T-helper 22 cell (primary cell): ENCODE data around the gene RNF214.
"Not testable (repeated sequence)": the region's sequence is repeated elsewhere in the genome, so short reads cannot be mapped to it uniquely, and the experiment has no call there.

Experiments used
- DNase-seq: peaks from one replicate; pipeline ENCODE4 v3.0.0-alpha.2; 2020; ENCODE audit warnings: low read depth

The RNF214 gene

GRCh38 chr11:117197516-117198456 lies 34.7 kb upstream of the RNF214 start:
- no peak for DNase-seq

DNA sequence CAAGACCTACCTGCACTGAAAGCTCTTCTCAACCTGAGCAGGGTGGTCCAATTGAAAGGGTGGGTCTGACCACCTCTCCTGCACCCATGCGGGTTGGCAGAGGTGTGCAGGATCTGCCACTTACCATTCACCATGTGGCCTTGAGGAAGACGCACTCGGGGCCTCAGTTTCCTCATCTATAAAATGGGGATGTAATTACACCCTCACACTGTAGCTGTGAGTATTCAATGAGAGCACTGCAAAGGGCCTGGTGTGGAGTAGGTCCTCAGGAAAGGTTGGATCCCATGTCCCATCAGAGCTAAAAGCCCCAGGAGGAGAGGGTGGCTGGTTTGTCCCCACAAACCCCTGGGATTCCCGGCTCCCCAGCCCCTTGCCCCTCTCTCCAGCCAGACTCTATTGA lies 33.9 kb upstream of the RNF214 start:
- DNase-seq, result no peak

- no peak for DNase-seq
These were observed 33.2 kb upstream of the RNF214 start, which contains the start of gene TAGLN for GRCh38 chr11:117199053-117199915. TSS of gene TAGLN (plus strand) at chr11:117199370. CDS start at chr11:117203014, 3,644 bp downstream.

DNA sequence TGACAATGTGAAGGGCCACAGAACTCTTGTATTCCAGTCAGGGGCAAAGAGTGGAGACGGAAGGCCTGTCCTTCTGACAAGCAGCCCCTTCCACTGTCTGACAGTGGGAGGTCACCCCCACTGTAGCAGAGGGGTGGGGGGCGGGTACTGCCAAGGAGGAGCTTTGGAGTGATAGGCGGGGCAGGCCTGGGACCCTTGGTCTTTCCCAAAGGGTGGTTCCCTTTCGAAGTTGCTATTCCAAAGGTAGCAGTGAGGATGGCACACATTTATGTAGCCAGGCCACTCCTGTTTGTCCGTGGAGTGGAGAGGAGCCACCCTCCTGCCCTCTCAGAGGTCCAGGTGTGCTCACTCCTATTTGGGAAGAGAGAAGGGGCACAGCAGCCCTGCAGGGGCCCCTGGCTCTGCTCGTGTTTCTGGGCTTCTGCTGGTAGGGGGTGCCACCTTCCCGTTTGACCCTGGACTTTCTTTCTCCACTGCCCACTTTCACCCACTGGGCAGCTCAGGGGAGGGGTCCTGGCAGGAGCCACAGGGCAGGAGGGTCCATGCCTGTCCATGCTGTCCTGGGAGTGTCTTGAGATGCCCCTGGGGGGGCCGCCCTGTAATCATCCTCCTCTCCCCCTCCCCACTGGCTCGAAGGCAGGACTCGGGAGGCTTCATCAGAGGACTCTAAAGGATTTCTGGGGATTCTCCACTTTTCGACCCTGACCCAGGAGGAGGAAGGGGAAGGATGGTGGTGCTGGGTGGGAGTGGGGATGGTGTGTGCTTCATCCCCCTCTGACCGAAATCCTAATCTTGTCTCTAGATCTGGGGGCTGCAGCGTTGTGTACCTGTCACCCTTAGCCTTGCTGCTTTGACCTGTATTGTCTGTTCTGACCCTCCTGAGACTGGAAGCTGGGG lies 32.3 kb upstream of the RNF214 start:
- no peak for DNase-seq

- no peak for DNase-seq
These were observed 31.4 kb upstream of the RNF214 start for GRCh38 chr11:117200813-117201657.

DNA sequence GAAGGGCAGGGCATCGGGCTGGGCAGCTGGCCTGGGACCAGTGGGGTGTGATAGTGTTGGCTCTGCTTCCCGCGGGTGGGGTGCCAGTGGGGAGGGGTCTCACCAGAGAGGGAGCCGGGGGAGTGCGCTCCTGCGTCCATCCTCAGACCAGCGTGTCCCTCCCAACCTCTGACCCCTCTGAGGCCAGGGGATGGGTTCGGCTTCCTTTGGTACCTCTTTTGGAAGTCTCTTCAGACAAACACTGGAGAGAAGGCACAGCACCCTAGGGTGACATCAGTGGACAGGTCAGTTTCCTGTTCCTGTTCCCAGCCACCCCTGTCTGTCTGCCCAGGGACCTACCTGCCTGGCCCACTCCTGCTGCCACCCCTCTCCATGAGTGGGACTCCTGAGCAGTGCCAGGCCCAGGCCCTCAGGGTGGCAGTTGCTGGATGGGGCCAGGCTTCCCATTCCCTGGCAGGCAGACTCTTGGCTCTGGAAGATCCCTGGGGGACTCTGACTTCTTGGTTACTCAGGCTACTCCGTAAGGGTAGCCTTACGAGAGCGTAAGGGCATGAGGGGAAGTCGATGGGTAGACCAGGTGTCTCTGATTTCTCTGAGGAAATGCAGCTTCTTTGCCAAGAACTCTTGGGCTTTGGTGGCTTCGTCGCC lies 30.7 kb upstream of the RNF214 start:
- no peak for DNase-seq

DNA sequence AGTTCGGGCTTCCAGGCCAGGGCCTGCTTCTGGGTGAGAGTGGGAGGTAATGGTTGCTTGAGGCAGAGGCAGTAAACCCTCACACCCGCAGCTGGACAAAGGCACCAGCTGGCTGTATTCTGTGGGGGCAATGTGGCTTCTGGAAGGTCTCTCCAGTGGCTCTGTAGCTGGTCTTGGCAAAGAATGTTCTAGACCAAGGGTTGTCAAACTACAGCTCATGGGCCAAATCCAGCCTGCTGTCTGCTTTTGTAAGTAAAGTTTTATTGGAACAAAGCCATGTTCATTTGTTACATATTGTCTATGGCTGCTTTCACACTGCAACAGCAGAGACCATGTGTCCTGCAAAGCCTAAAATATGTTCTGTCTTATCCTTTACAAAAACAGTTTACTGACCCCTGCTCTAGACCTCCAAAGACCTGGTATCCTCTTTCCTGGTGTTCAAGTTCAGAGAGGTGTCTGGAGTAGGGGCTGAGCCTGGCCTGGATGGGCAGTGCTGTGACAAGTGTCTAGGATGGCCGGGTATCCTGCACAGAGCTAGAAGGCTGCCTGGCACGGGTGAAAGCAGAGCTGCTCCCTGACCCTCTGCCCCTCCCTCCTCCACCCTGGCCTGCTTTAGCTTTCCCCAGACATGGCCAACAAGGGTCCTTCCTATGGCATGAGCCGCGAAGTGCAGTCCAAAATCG lies 29.9 kb upstream of the RNF214 start:
- DNase-seq, result no peak

- DNase-seq, result no peak
These were observed 29.4 kb upstream of the RNF214 start for GRCh38 chr11:117203069-117203407.

- no peak for DNase-seq
These were observed 28.0 kb upstream of the RNF214 start for GRCh38 chr11:117204283-117205080.

GRCh38 chr11:117205211-117205818 lies 27.2 kb upstream of the RNF214 start:
- DNase-seq, result no peak

DNA sequence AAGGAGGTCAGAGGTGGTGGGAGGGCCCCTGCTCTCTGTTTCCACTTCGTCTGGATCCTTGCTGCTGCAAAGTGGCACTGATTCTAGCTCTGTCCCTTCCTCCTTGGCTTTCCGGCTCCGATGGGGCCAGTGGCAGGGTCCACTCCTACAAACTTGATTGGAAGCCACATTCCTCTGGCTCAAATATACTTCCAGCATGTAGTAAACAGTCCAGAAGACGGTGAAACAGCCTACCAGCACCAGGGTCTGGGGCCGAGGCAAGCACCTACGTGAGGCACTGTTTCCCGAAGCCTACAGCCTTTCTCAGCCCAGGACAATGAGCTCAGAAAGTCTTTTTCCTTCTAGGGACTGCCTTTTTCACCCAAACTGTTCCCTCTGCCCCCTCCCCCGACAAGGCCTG lies 26.4 kb upstream of the RNF214 start:
- DNase-seq, result not testable (repeated sequence)

- DNase-seq, result not testable (repeated sequence)
These were observed 25.6 kb upstream of the RNF214 start for GRCh38 chr11:117206859-117207258.

GRCh38 chr11:117207481-117207880 lies 25.0 kb upstream of the RNF214 start:
- not testable (repeated sequence) for DNase-seq

- not testable (repeated sequence) for DNase-seq
These were observed 23.8 kb upstream of the RNF214 start for GRCh38 chr11:117208710-117209109.

DNA sequence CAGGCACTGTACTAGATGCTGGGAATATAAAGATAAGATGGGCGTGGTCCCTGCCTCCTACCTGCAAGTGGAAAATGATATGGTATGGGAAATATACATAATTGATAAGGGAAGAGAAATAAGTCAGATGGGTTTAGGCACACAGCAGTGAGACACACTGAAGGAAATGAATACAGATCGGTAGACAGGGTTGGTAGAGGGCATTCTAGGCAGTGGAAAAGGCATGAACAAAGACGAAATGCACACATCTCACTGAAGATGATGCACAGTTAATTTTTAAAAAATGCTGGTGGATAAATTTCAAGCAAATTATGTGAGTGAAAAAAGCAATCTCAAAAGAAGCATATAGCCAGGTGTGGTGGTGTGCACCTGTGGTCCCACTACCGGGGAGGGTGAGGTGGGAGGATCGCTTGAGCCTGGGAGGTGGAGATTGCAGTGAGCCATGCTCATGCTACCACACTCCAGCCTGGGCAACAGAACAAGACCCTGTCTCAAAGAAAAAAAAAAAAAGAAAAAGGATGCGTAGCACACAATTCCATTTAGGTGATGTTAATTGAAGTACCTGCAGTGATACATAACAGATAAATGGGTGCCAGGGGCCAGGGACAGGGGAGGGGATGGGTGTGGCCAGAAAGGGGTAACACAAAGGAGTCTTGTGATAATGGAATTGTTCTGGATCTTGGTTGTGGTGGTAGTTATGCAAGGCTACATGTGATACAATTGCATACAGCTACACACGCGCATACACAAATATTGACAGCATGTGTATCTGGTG lies 22.9 kb upstream of the RNF214 start:
- not testable (repeated sequence) for DNase-seq

- DNase-seq, result no peak
These were observed 21.9 kb upstream of the RNF214 start for GRCh38 chr11:117210620-117211019.

DNA sequence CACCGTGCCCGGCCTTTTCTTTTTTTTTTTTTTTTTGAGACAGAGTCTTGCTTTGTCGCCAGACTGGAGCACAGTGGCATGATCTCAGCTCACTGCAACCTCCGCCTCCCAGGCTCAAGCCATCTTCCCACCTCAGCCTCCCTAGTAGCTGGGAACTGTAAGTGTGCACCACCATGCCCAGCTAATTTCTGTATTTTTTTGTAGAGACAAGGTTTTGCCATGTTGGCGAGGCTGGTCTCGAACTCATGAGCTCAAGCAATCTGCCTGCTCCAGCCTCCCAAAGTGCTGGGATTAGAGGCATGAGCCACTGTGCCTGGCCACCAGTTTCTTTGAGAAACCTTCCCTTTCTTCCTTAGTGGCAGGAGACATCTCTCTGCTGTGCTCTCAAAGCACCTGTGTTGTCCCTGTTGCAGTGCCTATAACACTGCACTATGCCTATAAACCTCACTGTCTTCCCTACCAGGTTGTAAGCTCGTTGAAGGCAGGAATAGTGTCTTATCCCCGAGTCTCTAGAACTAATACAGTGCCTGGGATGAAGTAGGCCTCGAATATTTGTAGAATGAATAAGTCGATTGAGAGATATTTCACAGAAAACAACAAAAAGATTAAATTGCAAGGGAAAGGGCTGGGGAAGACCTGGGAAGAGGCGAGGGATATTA lies 19.6 kb upstream of the RNF214 start:
- DNase-seq, result no peak
